ENCODE results near the gene PIK3CA.

PIK3CA gene

DNA sequence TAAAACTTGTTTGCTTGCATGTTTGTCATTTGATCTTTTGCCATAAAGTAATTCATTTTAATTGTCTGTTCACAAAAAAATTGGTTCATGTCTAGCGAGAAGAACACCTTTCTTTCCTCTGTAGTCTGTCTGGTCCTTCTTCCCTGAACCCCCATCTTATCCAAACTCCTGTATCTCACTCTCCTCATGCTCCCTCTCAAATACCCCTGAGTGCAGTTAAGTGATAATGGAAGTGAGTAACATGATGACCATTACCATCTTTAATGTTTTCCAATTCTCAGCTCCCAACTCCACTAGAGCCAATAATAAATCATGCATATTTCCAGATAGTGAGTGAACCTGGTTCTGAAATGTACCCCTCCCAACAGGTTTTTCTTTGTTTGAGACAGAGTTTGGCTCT lies 116.9 kb downstream of the PIK3CA start:
- Histone ChIP-seq H3K4me1 (ENCODE audit: low read length) (no peaks in the 10 kb centered on the region), H3K9me2 (replicated peaks; ENCODE audit: insufficient read depth, low read length) (no peaks in the 10 kb centered on the region), H3K27ac (ENCODE audit: low read length) (no peak overlapping the region), H3K4me2 (ENCODE audit: low read depth, low read length) (no peak overlapping the region), H3K79me2 (ENCODE audit: low read length) (no peaks in the 10 kb centered on the region), H4K20me1 (ENCODE audit: insufficient read depth, low read length) (no peaks in the 10 kb centered on the region), H3K9ac (ENCODE audit: low read length) (no peak overlapping the region), H3K9me3 (replicated peaks; ENCODE audit: insufficient read depth, low read length) (no peaks in the 10 kb centered on the region), H2AFZ (ENCODE audit: low read length) (no peak overlapping the region), H3K27me3 (replicated peaks; ENCODE audit: insufficient read depth, low read length) (no peaks in the 10 kb centered on the region), H3K4me3 (ENCODE audit: low read length) (no peak overlapping the region), H3F3A (ENCODE audit: insufficient read depth, low read length) (peaks cover 6% of the 10 kb centered on the region; the same call in 1 of the 2 replicates), H3K36me3 (replicated peaks; ENCODE audit: insufficient read depth, low read length) (no peaks in the 10 kb centered on the region)
- no peak for DNase-seq
- TF ChIP-seq, protein P1, sequence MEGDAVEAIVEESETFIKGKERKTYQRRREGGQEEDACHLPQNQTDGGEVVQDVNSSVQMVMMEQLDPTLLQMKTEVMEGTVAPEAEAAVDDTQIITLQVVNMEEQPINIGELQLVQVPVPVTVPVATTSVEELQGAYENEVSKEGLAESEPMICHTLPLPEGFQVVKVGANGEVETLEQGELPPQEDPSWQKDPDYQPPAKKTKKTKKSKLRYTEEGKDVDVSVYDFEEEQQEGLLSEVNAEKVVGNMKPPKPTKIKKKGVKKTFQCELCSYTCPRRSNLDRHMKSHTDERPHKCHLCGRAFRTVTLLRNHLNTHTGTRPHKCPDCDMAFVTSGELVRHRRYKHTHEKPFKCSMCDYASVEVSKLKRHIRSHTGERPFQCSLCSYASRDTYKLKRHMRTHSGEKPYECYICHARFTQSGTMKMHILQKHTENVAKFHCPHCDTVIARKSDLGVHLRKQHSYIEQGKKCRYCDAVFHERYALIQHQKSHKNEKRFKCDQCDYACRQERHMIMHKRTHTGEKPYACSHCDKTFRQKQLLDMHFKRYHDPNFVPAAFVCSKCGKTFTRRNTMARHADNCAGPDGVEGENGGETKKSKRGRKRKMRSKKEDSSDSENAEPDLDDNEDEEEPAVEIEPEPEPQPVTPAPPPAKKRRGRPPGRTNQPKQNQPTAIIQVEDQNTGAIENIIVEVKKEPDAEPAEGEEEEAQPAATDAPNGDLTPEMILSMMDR (IDR thresholded peaks at IDR 0.05; ENCODE audit: low read length): no peak
- TF ChIP-seq EZH2 (optimal IDR thresholded peaks at IDR 0.05; ENCODE audit: low read depth, low read length) (no peak), EZH2phosphoT487 (IDR thresholded peaks at IDR 0.05; ENCODE audit: low read length) (no peak)

DNA sequence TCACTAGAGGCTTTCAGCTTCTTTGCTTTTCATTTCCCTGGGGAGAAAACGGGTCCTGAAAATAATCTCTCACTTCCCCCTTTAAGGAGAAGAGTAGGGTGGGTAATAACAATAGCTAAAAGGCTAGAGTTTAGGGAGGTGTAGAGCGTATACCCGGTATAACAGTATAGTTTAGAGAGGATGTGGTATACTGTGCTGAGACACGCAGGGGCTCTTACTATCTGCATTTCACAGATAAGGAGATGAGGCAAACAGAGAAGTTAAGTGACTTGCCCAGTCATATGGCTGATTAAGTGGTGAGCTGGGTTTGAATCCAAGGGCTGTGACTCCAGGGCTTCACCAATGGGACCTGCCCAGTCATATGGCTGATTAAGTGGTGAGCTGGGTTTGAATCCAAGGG lies 117.7 kb downstream of the PIK3CA start:
- H3K4me3 ChIP-seq (ENCODE audit: low read length): no peak overlapping the region
- H4K20me1 ChIP-seq (ENCODE audit: insufficient read depth, low read length): no peaks in the 10 kb centered on the region
- H3K9me2 ChIP-seq (replicated peaks; ENCODE audit: insufficient read depth, low read length): no peaks in the 10 kb centered on the region
- no peaks in the 10 kb centered on the region for H3K79me2 ChIP-seq (ENCODE audit: low read length)
- H3K4me1 ChIP-seq (ENCODE audit: low read length): no peaks in the 10 kb centered on the region
- no peak overlapping the region for H3K27ac ChIP-seq (ENCODE audit: low read length)
- H3K9me3 ChIP-seq (replicated peaks; ENCODE audit: insufficient read depth, low read length): no peaks in the 10 kb centered on the region
- no peak for DNase-seq
- no peak overlapping the region for H3K9ac ChIP-seq (ENCODE audit: low read length)
- TF ChIP-seq EZH2 (optimal IDR thresholded peaks at IDR 0.05; ENCODE audit: low read depth, low read length) (no peak), EZH2phosphoT487 (IDR thresholded peaks at IDR 0.05; ENCODE audit: low read length) (no peak)
- TF ChIP-seq, protein P1 (IDR thresholded peaks at IDR 0.05; ENCODE audit: low read length): no peak
- no peak overlapping the region for H2AFZ ChIP-seq (ENCODE audit: low read length)
- no peak overlapping the region for H3K4me2 ChIP-seq (ENCODE audit: low read depth, low read length)
- H3K36me3 ChIP-seq (replicated peaks; ENCODE audit: insufficient read depth, low read length): no peaks in the 10 kb centered on the region
- peaks cover 6% of the 10 kb centered on the region; the same call in 1 of the 2 replicates for H3F3A ChIP-seq (ENCODE audit: insufficient read depth, low read length)
- H3K27me3 ChIP-seq (replicated peaks; ENCODE audit: insufficient read depth, low read length): no peaks in the 10 kb centered on the region

DNA sequence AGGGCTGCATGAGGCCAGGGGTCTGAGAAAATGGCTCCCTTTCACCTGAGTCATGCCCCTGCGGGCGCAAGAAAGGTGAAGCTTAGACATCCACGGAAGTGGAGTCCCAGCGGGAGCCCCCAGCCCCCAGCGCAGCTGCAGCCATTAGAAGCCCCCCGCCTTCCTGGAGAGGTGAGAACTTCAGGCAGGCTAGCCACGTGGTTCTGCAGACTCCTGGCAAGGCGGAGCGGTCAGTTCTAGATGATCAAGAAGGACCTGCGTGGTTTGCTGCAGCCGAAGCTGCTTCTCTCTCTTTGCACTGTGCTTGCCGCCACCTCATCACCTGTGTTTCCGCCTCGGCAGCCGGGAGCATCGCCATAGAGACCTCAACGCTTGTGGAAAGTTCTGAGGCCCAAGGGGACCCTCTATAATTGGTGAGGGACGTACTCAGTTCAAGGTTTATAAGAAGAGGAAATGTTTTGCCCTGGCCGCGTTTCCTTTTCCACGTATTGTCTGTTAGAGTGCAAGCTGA lies 118.6 kb downstream of the PIK3CA start:
- no peaks in the 10 kb centered on the region for H3K36me3 ChIP-seq (replicated peaks; ENCODE audit: insufficient read depth, low read length)
- H3F3A ChIP-seq (ENCODE audit: insufficient read depth, low read length): peaks cover 2% of the 10 kb centered on the region; the same call in 1 of the 2 replicates
- no peaks in the 10 kb centered on the region for H3K9me3 ChIP-seq (replicated peaks; ENCODE audit: insufficient read depth, low read length)
- no peaks in the 10 kb centered on the region for H3K9me2 ChIP-seq (replicated peaks; ENCODE audit: insufficient read depth, low read length)
- no peaks in the 10 kb centered on the region for H3K79me2 ChIP-seq (ENCODE audit: low read length)
- no peak overlapping the region for H2AFZ ChIP-seq (ENCODE audit: low read length)
- H3K4me3 ChIP-seq (ENCODE audit: low read length): no peak overlapping the region
- H3K9ac ChIP-seq (ENCODE audit: low read length): no peak overlapping the region
- no peaks in the 10 kb centered on the region for H3K27me3 ChIP-seq (replicated peaks; ENCODE audit: insufficient read depth, low read length)
- no peak for DNase-seq
- no peak overlapping the region for H3K27ac ChIP-seq (ENCODE audit: low read length)
- H3K4me1 ChIP-seq (ENCODE audit: low read length): no peaks in the 10 kb centered on the region
- no peak overlapping the region for H3K4me2 ChIP-seq (ENCODE audit: low read depth, low read length)
- no peaks in the 10 kb centered on the region for H4K20me1 ChIP-seq (ENCODE audit: insufficient read depth, low read length)
- no peak for TF ChIP-seq EZH2 (optimal IDR thresholded peaks at IDR 0.05; ENCODE audit: low read depth, low read length)
- TF ChIP-seq, protein P1 (IDR thresholded peaks at IDR 0.05; ENCODE audit: low read length): no peak
